ENCODE data around the gene SLC35F1.

DNA sequence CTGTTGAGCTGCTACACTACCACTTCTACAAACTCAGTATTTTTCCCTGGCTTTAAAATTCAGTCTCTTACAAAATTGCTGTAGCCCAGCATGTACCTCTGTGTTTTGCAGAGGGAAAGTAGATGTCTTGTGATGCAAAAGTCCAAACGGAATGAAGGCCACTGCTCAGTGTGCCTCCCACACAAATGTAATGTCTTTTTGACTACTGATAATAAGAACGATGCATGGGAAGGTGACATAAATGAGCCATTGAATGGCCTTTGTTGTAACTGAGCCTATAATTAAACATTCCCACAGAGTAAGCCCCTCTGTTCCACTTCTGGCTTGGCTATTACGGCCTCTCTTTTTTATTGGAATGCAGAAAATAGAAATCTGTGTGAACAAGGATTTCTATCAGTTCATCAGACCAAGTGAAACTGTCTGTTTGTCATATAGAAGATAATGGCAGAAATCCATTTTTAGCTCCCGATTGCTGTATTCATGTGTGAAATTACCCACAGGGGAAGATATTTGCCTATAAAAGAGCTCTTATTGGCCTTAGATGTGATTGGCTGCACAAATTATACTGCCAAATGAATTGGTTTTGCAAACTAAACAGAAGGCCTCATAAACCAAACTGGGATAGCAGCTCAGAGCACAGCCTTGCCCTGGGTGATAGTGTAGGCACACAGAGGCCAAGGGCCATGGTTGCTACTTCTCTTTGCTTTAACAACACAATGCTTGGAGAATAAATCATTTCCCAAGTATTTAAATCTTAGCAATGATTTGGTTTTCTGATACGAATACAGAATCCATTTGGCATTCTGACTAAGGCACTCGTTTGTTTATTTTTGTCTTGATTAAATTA, 399.6 kb downstream of the SLC35F1 start:
- TF ChIP-seq, protein P1, sequence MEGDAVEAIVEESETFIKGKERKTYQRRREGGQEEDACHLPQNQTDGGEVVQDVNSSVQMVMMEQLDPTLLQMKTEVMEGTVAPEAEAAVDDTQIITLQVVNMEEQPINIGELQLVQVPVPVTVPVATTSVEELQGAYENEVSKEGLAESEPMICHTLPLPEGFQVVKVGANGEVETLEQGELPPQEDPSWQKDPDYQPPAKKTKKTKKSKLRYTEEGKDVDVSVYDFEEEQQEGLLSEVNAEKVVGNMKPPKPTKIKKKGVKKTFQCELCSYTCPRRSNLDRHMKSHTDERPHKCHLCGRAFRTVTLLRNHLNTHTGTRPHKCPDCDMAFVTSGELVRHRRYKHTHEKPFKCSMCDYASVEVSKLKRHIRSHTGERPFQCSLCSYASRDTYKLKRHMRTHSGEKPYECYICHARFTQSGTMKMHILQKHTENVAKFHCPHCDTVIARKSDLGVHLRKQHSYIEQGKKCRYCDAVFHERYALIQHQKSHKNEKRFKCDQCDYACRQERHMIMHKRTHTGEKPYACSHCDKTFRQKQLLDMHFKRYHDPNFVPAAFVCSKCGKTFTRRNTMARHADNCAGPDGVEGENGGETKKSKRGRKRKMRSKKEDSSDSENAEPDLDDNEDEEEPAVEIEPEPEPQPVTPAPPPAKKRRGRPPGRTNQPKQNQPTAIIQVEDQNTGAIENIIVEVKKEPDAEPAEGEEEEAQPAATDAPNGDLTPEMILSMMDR (IDR thresholded peaks at IDR 0.05) = no peak
- no peak for TF ChIP-seq POLR2A (IDR thresholded peaks at IDR 0.05)
